ENCODE results near the gene ITGB2.

ITGB2 gene

GRCh38 chr21:44872649-44873355 is 47.9 kb downstream of the ITGB2 start:
- H3K4me1 ChIP-seq (ENCODE audit: low read length) = peaks cover 22% of the 10 kb centered on the region
- H4K20me1 ChIP-seq (ENCODE audit: insufficient read depth, low read length) = peaks cover 38% of the 10 kb centered on the region
- no peak overlapping the region for H3K27ac ChIP-seq (ENCODE audit: low read length)

GRCh38 chr21:44872323-44872648 is 48.4 kb downstream of the ITGB2 start:
- Histone ChIP-seq H4K20me1 (ENCODE audit: insufficient read depth, low read length) (peaks cover 43% of the 10 kb centered on the region), H3K9me3 (ENCODE audit: insufficient read depth, low read length) (no peaks in the 10 kb centered on the region), H3K9ac (ENCODE audit: low read length) (peak overlapping the region; percentile 55; the same call in 1 of the 2 replicates), H3K4me1 (ENCODE audit: low read length) (peaks cover 18% of the 10 kb centered on the region), H2AFZ (ENCODE audit: low read depth, low read length) (no peak overlapping the region), H3K4me3 (ENCODE audit: low read length) (peak overlapping the region; percentile 94), H3K27ac (ENCODE audit: low read length) (no peak overlapping the region), H3K36me3 (replicated peaks; ENCODE audit: low read depth, low read length) (no peaks in the 10 kb centered on the region), H3K27me3 (ENCODE audit: low read depth, low read length) (no peaks in the 10 kb centered on the region), H3K4me2 (ENCODE audit: low read length) (peak overlapping the region; percentile 98), H3K79me2 (ENCODE audit: low read length) (peaks cover 48% of the 10 kb centered on the region)
- TF ChIP-seq CTCF (IDR thresholded peaks at IDR 0.05; ENCODE audit: low read depth, low read length) (no peak), EZH2phosphoT487 (IDR thresholded peaks at IDR 0.05; ENCODE audit: low read depth) (no peak)

More at GRCh38 chr21:44872649-44873355, 47.9 kb downstream of the ITGB2 start:
- Histone ChIP-seq H3K4me2 (ENCODE audit: low read length) (peak overlapping the region; percentile 98), H3K9ac (ENCODE audit: low read length) (peak overlapping the region; percentile 55), H3K36me3 (replicated peaks; ENCODE audit: low read depth, low read length) (no peaks in the 10 kb centered on the region), H2AFZ (ENCODE audit: low read depth, low read length) (no peak overlapping the region), H3K79me2 (ENCODE audit: low read length) (peaks cover 45% of the 10 kb centered on the region), H3K9me3 (ENCODE audit: insufficient read depth, low read length) (no peaks in the 10 kb centered on the region), H3K4me3 (ENCODE audit: low read length) (peak overlapping the region; percentile 94), H3K27me3 (ENCODE audit: low read depth, low read length) (no peaks in the 10 kb centered on the region)
- TF ChIP-seq CTCF (IDR thresholded peaks at IDR 0.05; ENCODE audit: low read depth, low read length) (no peak), EZH2phosphoT487 (IDR thresholded peaks at IDR 0.05; ENCODE audit: low read depth) (no peak)

GRCh38 chr21:44871576-44872269 is 49.0 kb downstream of the ITGB2 start:
- H3K4me2 ChIP-seq (ENCODE audit: low read length) = peak overlapping the region; percentile 98; the same call in 1 of the 2 replicates
- H3K36me3 ChIP-seq (replicated peaks; ENCODE audit: low read depth, low read length) = peaks cover 4% of the 10 kb centered on the region
- H3K9me3 ChIP-seq (ENCODE audit: insufficient read depth, low read length) = no peaks in the 10 kb centered on the region
- H3K4me1 ChIP-seq (ENCODE audit: low read length) = peaks cover 20% of the 10 kb centered on the region
- no peak overlapping the region for H3K27ac ChIP-seq (ENCODE audit: low read length)
- H2AFZ ChIP-seq (ENCODE audit: low read depth, low read length) = no peak overlapping the region
- H3K9ac ChIP-seq (ENCODE audit: low read length) = no peak overlapping the region
- no peak overlapping the region for H3K4me3 ChIP-seq (ENCODE audit: low read length)
- H3K79me2 ChIP-seq (ENCODE audit: low read length) = peaks cover 54% of the 10 kb centered on the region
- peaks cover 48% of the 10 kb centered on the region for H4K20me1 ChIP-seq (ENCODE audit: insufficient read depth, low read length)
- TF ChIP-seq EZH2phosphoT487 (IDR thresholded peaks at IDR 0.05; ENCODE audit: low read depth) (no peak), CTCF (IDR thresholded peaks at IDR 0.05; ENCODE audit: low read depth, low read length) (no peak)
- no peaks in the 10 kb centered on the region for H3K27me3 ChIP-seq (ENCODE audit: low read depth, low read length)

GRCh38 chr21:44870748-44871495 is 49.8 kb downstream of the ITGB2 start:
- TF ChIP-seq CTCF (IDR thresholded peaks at IDR 0.05; ENCODE audit: low read depth, low read length) (no peak), EZH2phosphoT487 (IDR thresholded peaks at IDR 0.05; ENCODE audit: low read depth) (no peak)
- Histone ChIP-seq H3K27ac (ENCODE audit: low read length) (no peak overlapping the region), H2AFZ (ENCODE audit: low read depth, low read length) (no peak overlapping the region), H3K9ac (ENCODE audit: low read length) (no peak overlapping the region), H3K4me3 (ENCODE audit: low read length) (no peak overlapping the region), H3K4me1 (ENCODE audit: low read length) (peaks cover 28% of the 10 kb centered on the region), H3K9me3 (ENCODE audit: insufficient read depth, low read length) (no peaks in the 10 kb centered on the region), H3K27me3 (ENCODE audit: low read depth, low read length) (no peaks in the 10 kb centered on the region), H3K36me3 (replicated peaks; ENCODE audit: low read depth, low read length) (peaks cover 6% of the 10 kb centered on the region), H4K20me1 (ENCODE audit: insufficient read depth, low read length) (peaks cover 55% of the 10 kb centered on the region), H3K4me2 (ENCODE audit: low read length) (no peak overlapping the region), H3K79me2 (ENCODE audit: low read length) (peaks cover 58% of the 10 kb centered on the region)

Data from OCI-LY3 (cell line).